ENCODE data around the gene HIC1. TPM values are rescaled to one million over a fixed set of nuclear protein-coding genes. Genes with fewer than 3 reads are reported as not detected.

Gene HIC1
- total RNA-seq, 2 experiments from 2014 or later = 0.19 to 0.32 TPM

GRCh38 chr17:2023692-2024571 is 31.0 kb upstream of the HIC1 start:
- intact Hi-C loops (cut with micrococcal nuclease; ENCODE audit: unreplicated experiment) = no loop called here
- no TSS peak for BruUV-seq (replicated peaks)
- DNase-seq (ENCODE audit: low spot score) = no peak
- Histone ChIP-seq H3K27ac (ENCODE audit: low read depth, low read length, poor library complexity, severe bottlenecking) (no peak overlapping the region), H2AFZ (ENCODE audit: low read length) (no peak overlapping the region), H3K36me3 (ENCODE audit: insufficient read depth, low read length) (no peaks in the 10 kb centered on the region), H3K9me2 (ENCODE audit: insufficient read depth, low read length) (no peaks in the 10 kb centered on the region), H4K20me1 (ENCODE audit: insufficient read depth, low read length) (no peaks in the 10 kb centered on the region), H3K4me3 (ENCODE audit: low read depth, low read length, poor library complexity, severe bottlenecking) (no peak overlapping the region), H3K4me1 (ENCODE audit: insufficient read depth, low read length, poor library complexity, severe bottlenecking) (peaks cover 4% of the 10 kb centered on the region), H3K79me2 (ENCODE audit: insufficient read depth, low read depth, low read length) (no peaks in the 10 kb centered on the region), H3K9me3 (ENCODE audit: low read length) (no peaks in the 10 kb centered on the region), H3K4me2 (ENCODE audit: low read length) (no peak overlapping the region)
- ChIA-PET CTCF (ENCODE audit: unreplicated experiment) (no interaction called here), POLR2A (no interaction called here)
- TF ChIP-seq CTCF (conservative IDR thresholded peaks at IDR 0.05; ENCODE audit: low read length) (no peak), EZH2phosphoT487 (IDR thresholded peaks at IDR 0.05; ENCODE audit: borderline replicate concordance, low read depth, low read length) (no peak)

DNA sequence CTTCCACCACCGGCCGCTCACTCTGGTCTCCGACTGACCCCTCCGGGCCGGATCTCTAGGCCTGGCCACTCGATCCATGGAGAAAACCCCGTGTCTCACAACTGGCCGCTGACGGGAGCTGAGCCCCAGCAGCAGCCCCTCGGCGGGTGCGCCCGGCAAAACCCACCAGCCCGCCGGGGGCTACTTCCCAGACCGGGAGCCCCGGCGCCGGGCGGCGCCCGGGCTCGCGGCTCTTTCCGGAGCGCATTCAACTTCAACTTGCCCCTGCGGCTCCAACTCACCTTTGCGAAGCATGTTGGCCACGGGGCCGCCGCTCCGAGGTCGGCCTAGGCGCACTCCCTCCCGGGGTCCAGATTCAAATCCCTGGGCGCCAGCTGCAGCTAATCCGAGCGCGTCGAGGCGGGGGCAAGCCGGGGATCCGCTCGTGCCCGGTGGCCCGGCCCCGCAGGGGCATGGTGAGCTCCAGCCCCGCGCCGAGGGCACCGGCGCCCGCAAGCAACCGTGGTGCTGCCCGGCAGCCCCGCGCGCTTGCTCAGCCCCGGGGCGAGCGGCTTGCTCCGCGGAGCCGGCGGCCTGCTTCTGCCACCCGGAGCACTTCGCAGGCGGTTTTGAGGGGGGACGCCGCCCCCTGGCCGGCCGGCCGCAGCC is 30.2 kb upstream of the HIC1 start:
- intact Hi-C loops (cut with micrococcal nuclease; ENCODE audit: unreplicated experiment) = no loop called here
- Histone ChIP-seq H3K27ac (ENCODE audit: low read depth, low read length, poor library complexity, severe bottlenecking) (no peak overlapping the region), H3K4me3 (ENCODE audit: low read depth, low read length, poor library complexity, severe bottlenecking) (peak overlapping the region; percentile 34), H3K79me2 (ENCODE audit: insufficient read depth, low read depth, low read length) (no peaks in the 10 kb centered on the region), H2AFZ (ENCODE audit: low read length) (no peak overlapping the region), H3K4me1 (ENCODE audit: insufficient read depth, low read length, poor library complexity, severe bottlenecking) (peaks cover 7% of the 10 kb centered on the region), H4K20me1 (ENCODE audit: insufficient read depth, low read length) (no peaks in the 10 kb centered on the region), H3K4me2 (ENCODE audit: low read length) (peak overlapping the region; percentile 45), H3K36me3 (ENCODE audit: insufficient read depth, low read length) (no peaks in the 10 kb centered on the region), H3K9me3 (ENCODE audit: low read length) (no peaks in the 10 kb centered on the region), H3K9me2 (ENCODE audit: insufficient read depth, low read length) (no peaks in the 10 kb centered on the region)
- no TSS peak for BruUV-seq (replicated peaks)
- POLR2A ChIA-PET = no interaction called here
- peak; percentile 79 for TF ChIP-seq EZH2phosphoT487 (IDR thresholded peaks at IDR 0.05; ENCODE audit: borderline replicate concordance, low read depth, low read length)
- TF ChIP-seq CTCF (conservative IDR thresholded peaks at IDR 0.05; ENCODE audit: low read length) = no peak
- no peak for DNase-seq (ENCODE audit: low spot score)
- CTCF ChIA-PET (ENCODE audit: unreplicated experiment) = no interaction called here

- Histone ChIP-seq H3K4me1 (ENCODE audit: insufficient read depth, low read length, poor library complexity, severe bottlenecking) (peaks cover 9% of the 10 kb centered on the region), H3K79me2 (ENCODE audit: insufficient read depth, low read depth, low read length) (no peaks in the 10 kb centered on the region), H3K27ac (ENCODE audit: low read depth, low read length, poor library complexity, severe bottlenecking) (no peak within 1 kb of the TSS), H3K9me3 (ENCODE audit: low read length) (no peaks in the 10 kb centered on the region), H3K4me3 (ENCODE audit: low read depth, low read length, poor library complexity, severe bottlenecking) (peak within 1 kb of the TSS; percentile 34), H4K20me1 (ENCODE audit: insufficient read depth, low read length) (no peaks in the 10 kb centered on the region), H3K4me2 (ENCODE audit: low read length) (peak within 1 kb of the TSS; percentile 45), H2AFZ (ENCODE audit: low read length) (no peak within 1 kb of the TSS), H3K36me3 (ENCODE audit: insufficient read depth, low read length) (no peaks in the 10 kb centered on the region), H3K9me2 (ENCODE audit: insufficient read depth, low read length) (no peaks in the 10 kb centered on the region)
- intact Hi-C loops (cut with micrococcal nuclease; ENCODE audit: unreplicated experiment) = no loop called here
- DNase-seq (ENCODE audit: low spot score) = peak; percentile 22
- ChIA-PET CTCF (ENCODE audit: unreplicated experiment) (no interaction called here), POLR2A (no interaction called here)
- BruUV-seq (replicated peaks) = no TSS peak
- TF ChIP-seq EZH2phosphoT487 (IDR thresholded peaks at IDR 0.05; ENCODE audit: borderline replicate concordance, low read depth, low read length) = no peak
- no peak for TF ChIP-seq CTCF (conservative IDR thresholded peaks at IDR 0.05; ENCODE audit: low read length)
Observed at GRCh38 chr17:2025220-2025621, 29.7 kb upstream of the HIC1 start, which contains the start of gene RTN4RL1. Gene RTN4RL1, minus strand, starts transcription at chr17:2025334. Its CDS starts 469 bp downstream, at chr17:2024865.

Data from OCI-LY7 (cell line).